Activated naive CD8-positive, alpha-beta T cell treated with anti-CD3 and anti-CD28 coated beads for 36 hours (primary cell): ENCODE measurements around the gene ZFYVE27. TPM values are rescaled to one million over a fixed set of nuclear protein-coding genes. Genes with fewer than 3 reads are reported as not detected.
"Not testable (repeated sequence)": the region's sequence is repeated elsewhere in the genome, so short reads cannot be mapped to it uniquely, and the experiment has no call there.

Experiments
- DNase-seq: peaks from one replicate; pipeline ENCODE4 v3.0.0; 2021
- H3K27ac Mint-ChIP-seq: one replicate; pipeline ENCODE4 v1.8.0; 2022; ENCODE audit warnings: mild to moderate bottlenecking, moderate library complexity, mixed read lengths
- H3K27me3 Mint-ChIP-seq: one replicate; pipeline ENCODE4 v1.8.0; 2022; ENCODE audit warnings: mild to moderate bottlenecking, mixed read lengths
- H3K36me3 Mint-ChIP-seq: one replicate; pipeline ENCODE4 v1.8.0; 2021; ENCODE audit warnings: mild to moderate bottlenecking, mixed read lengths
- H3K4me1 Mint-ChIP-seq: one replicate; pipeline ENCODE4 v1.8.0; 2021; ENCODE audit warnings: mixed read lengths
- H3K4me3 Mint-ChIP-seq: one replicate; pipeline ENCODE4 v1.8.0; 2022; ENCODE audit warnings: mild to moderate bottlenecking, moderate library complexity, mixed read lengths
- H3K9me3 Mint-ChIP-seq: one replicate; pipeline ENCODE4 v1.8.0; 2022; ENCODE audit warnings: mixed read lengths
- total RNA-seq, 2 experiments: library from RNA; stranded (reverse); gene quantifications; one replicate each; pipeline ENCODE4 v1.2.3, GENCODE V29; 2021

ZFYVE27 gene
- 10 to 100 TPM; 20.9 to 22.8 TPM for total RNA-seq

- Mint-ChIP-seq H3K36me3 (peaks cover 27% of the 10 kb centered on the region), H3K27ac (peak within 1 kb of the TSS; percentile 96), H3K27me3 (no peaks in the 10 kb centered on the region), H3K9me3 (no peaks in the 10 kb centered on the region), H3K4me1 (peaks cover 40% of the 10 kb centered on the region), H3K4me3 (peak within 1 kb of the TSS; percentile 98)
- DNase-seq, result peak; percentile 96
Measured at GRCh38 chr10:97736902-97737769, at the start of gene ZFYVE27. ZFYVE27 (plus strand) TSS chr10:97737128; CDS start chr10:97738478, 1,350 bp downstream.

- H3K4me1 Mint-ChIP-seq, result peaks cover 16% of the 10 kb centered on the region
- peak overlapping the region; percentile 79 for H3K4me3 Mint-ChIP-seq
- H3K9me3 Mint-ChIP-seq, result no peaks in the 10 kb centered on the region
- H3K27ac Mint-ChIP-seq, result peak overlapping the region; percentile 65
- no peaks in the 10 kb centered on the region for H3K36me3 Mint-ChIP-seq
- H3K27me3 Mint-ChIP-seq, result no peaks in the 10 kb centered on the region
- no peak for DNase-seq
Measured at GRCh38 chr10:97687785-97688781, 48.8 kb upstream of the ZFYVE27 start.

GRCh38 chr10:97689559-97690020, 47.3 kb upstream of the ZFYVE27 start:
- Mint-ChIP-seq H3K4me1 (peaks cover 16% of the 10 kb centered on the region), H3K4me3 (no peak overlapping the region), H3K36me3 (no peaks in the 10 kb centered on the region), H3K27me3 (no peaks in the 10 kb centered on the region), H3K9me3 (no peaks in the 10 kb centered on the region), H3K27ac (no peak overlapping the region)
- no peak for DNase-seq

- no peaks in the 10 kb centered on the region for H3K27me3 Mint-ChIP-seq
- H3K4me1 Mint-ChIP-seq, result peaks cover 13% of the 10 kb centered on the region
- H3K9me3 Mint-ChIP-seq, result no peaks in the 10 kb centered on the region
- H3K4me3 Mint-ChIP-seq, result no peak overlapping the region
- H3K36me3 Mint-ChIP-seq, result no peaks in the 10 kb centered on the region
- DNase-seq, result no peak
- no peak overlapping the region for H3K27ac Mint-ChIP-seq
Measured at GRCh38 chr10:97690133-97690532, 46.8 kb upstream of the ZFYVE27 start.

GRCh38 chr10:97698072-97698655, 38.8 kb upstream of the ZFYVE27 start:
- H3K27me3 Mint-ChIP-seq, DNase-seq, H3K9me3 Mint-ChIP-seq, H3K4me1 Mint-ChIP-seq, H3K4me3 Mint-ChIP-seq, H3K27ac Mint-ChIP-seq, H3K36me3 Mint-ChIP-seq: not testable (repeated sequence)

- DNase-seq, result peak; percentile 32
- Mint-ChIP-seq H3K27ac (no peak overlapping the region), H3K4me3 (no peak overlapping the region), H3K27me3 (peaks cover 10% of the 10 kb centered on the region), H3K9me3 (no peaks in the 10 kb centered on the region), H3K36me3 (no peaks in the 10 kb centered on the region), H3K4me1 (no peaks in the 10 kb centered on the region)
Measured at GRCh38 chr10:97701438-97702069, 35.4 kb upstream of the ZFYVE27 start.

- H3K9me3 Mint-ChIP-seq, result no peaks in the 10 kb centered on the region
- no peak for DNase-seq
- no peaks in the 10 kb centered on the region for H3K36me3 Mint-ChIP-seq
- no peaks in the 10 kb centered on the region for H3K4me1 Mint-ChIP-seq
- no peak overlapping the region for H3K4me3 Mint-ChIP-seq
- no peak overlapping the region for H3K27ac Mint-ChIP-seq
- H3K27me3 Mint-ChIP-seq, result peaks cover 16% of the 10 kb centered on the region
Measured at GRCh38 chr10:97703398-97704067, 33.4 kb upstream of the ZFYVE27 start.

GRCh38 chr10:97704341-97704740, 32.6 kb upstream of the ZFYVE27 start:
- no peak overlapping the region for H3K27ac Mint-ChIP-seq

GRCh38 chr10:97705006-97705670, 31.8 kb upstream of the ZFYVE27 start:
- H3K9me3 Mint-ChIP-seq, result no peaks in the 10 kb centered on the region
- DNase-seq, result no peak
- H3K4me3 Mint-ChIP-seq, result no peak overlapping the region
- H3K27me3 Mint-ChIP-seq, result peaks cover 28% of the 10 kb centered on the region
- no peaks in the 10 kb centered on the region for H3K36me3 Mint-ChIP-seq
- H3K27ac Mint-ChIP-seq, result no peak overlapping the region
- H3K4me1 Mint-ChIP-seq, result no peaks in the 10 kb centered on the region

More at GRCh38 chr10:97704341-97704740, 32.6 kb upstream of the ZFYVE27 start:
- Mint-ChIP-seq H3K4me1 (no peaks in the 10 kb centered on the region), H3K9me3 (no peaks in the 10 kb centered on the region), H3K36me3 (no peaks in the 10 kb centered on the region), H3K4me3 (no peak overlapping the region), H3K27me3 (peaks cover 21% of the 10 kb centered on the region)
- no peak for DNase-seq

- Mint-ChIP-seq H3K27me3 (peaks cover 46% of the 10 kb centered on the region), H3K27ac (no peak overlapping the region), H3K9me3 (no peaks in the 10 kb centered on the region), H3K36me3 (no peaks in the 10 kb centered on the region), H3K4me3 (no peak overlapping the region), H3K4me1 (no peaks in the 10 kb centered on the region)
- DNase-seq, result no peak
Measured at GRCh38 chr10:97707134-97707861, 29.6 kb upstream of the ZFYVE27 start.

- Mint-ChIP-seq H3K27me3 (peaks cover 51% of the 10 kb centered on the region), H3K27ac (no peak overlapping the region), H3K4me1 (peaks cover 4% of the 10 kb centered on the region), H3K4me3 (no peak overlapping the region), H3K36me3 (peaks cover 4% of the 10 kb centered on the region), H3K9me3 (no peaks in the 10 kb centered on the region)
- DNase-seq, result no peak
Measured at GRCh38 chr10:97708167-97708566, 28.8 kb upstream of the ZFYVE27 start.

GRCh38 chr10:97708976-97709946, 27.7 kb upstream of the ZFYVE27 start:
- no peak overlapping the region for H3K27ac Mint-ChIP-seq
- peaks cover 48% of the 10 kb centered on the region for H3K27me3 Mint-ChIP-seq
- H3K9me3 Mint-ChIP-seq, result no peaks in the 10 kb centered on the region
- H3K4me1 Mint-ChIP-seq, result peaks cover 6% of the 10 kb centered on the region
- no peak for DNase-seq
- peaks cover 4% of the 10 kb centered on the region for H3K36me3 Mint-ChIP-seq
- H3K4me3 Mint-ChIP-seq, result no peak overlapping the region
